ENCODE results near the gene QARS1. TPM values are rescaled to one million over a fixed set of nuclear protein-coding genes. Genes with fewer than 3 reads are reported as not detected.
A peak's percentile ranks its signal among the peaks of the same experiment; 100 is the strongest.

QARS1 gene
- total RNA-seq, 3 donors from 2014 or later, result 233 to 268 (median 252) TPM

DNA sequence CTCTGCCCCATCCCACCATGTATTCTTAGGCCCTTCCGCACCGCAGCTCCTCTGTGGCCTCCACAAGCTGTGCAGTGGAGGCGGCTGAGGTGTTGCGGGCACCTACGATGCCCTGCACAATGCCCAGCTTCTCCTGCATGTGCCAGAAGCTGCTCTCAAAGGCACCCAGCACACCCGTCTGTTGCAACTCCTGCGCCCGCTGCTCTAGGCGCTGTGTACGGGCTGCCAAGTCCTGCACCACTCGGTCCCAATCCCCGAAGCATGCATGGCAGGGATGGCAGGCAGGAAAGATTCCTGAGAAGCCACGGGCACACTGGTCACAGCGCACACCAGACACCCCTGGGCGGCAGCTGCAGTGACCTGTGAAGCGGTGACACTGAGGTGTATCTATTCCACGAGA is 19.1 kb upstream of the QARS1 start:
- Histone ChIP-seq H3K27ac (no peak overlapping the region), H3K27me3 (no peaks in the 10 kb centered on the region), H3K9me3 (no peaks in the 10 kb centered on the region), H3K36me3 (peaks cover 12% of the 10 kb centered on the region), H3K4me1 (peaks cover 8 to 11% of the 10 kb centered on the region in 2 donors), H3K4me3 (no peak overlapping the region)
- DNase-seq (ENCODE audit: low spot score in 2 of 2), result no peak
- no peak for TF ChIP-seq POLR2A (IDR thresholded peaks at IDR 0.05)
- no peak for TF ChIP-seq CTCF (IDR thresholded peaks at IDR 0.05)
- no peak for TF ChIP-seq POLR2AphosphoS5 (IDR thresholded peaks at IDR 0.05)
- intact Hi-C loops (cut with DNase I; ENCODE audit: low total_unique reads), result no loop called here

DNA sequence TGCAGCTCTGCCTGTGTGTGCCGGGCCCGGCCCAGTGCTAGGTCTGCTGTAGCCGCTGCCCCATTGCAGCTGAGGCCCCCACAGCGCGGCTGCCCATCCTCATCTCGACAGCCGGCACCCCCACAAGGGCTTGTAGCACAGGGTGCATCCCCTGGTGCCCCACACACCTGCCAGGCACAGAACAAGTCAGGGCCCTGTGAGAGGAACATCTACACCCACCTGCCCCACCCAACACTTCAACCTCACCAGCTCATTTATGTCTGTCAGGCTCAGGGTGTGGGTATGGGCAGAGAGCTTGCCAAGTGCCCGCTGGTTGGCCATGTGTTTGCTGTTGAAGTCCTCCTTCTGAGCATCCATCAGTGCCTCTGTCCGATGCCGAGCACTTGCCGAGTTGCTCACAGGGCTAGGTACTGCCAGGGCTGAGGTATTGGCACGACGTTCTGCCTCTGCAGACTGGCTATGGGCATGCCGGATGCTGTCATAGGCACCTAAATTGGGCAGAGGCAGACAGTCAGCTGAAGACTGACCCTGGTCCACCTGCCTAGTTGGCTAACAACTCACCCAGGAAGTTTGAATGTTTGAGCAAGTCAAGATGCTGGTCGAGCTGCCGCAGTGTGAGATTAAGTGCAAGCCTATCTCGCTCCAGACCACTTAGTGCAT is 18.5 kb upstream of the QARS1 start:
- peaks cover 12% of the 10 kb centered on the region for H3K36me3 ChIP-seq
- H3K27ac ChIP-seq, result no peak overlapping the region
- peaks cover 8 to 11% of the 10 kb centered on the region in 2 donors for H3K4me1 ChIP-seq
- no peaks in the 10 kb centered on the region for H3K27me3 ChIP-seq
- no peak for TF ChIP-seq CTCF (IDR thresholded peaks at IDR 0.05)
- TF ChIP-seq POLR2A (IDR thresholded peaks at IDR 0.05), result no peak
- no peak for TF ChIP-seq POLR2AphosphoS5 (IDR thresholded peaks at IDR 0.05)
- H3K4me3 ChIP-seq, result no peak overlapping the region
- DNase-seq (ENCODE audit: low spot score in 2 of 2), result no peak
- intact Hi-C loops (cut with DNase I; ENCODE audit: low total_unique reads), result no loop called here
- no peaks in the 10 kb centered on the region for H3K9me3 ChIP-seq

GRCh38 chr3:49122451-49122850 is 17.9 kb upstream of the QARS1 start:
- Histone ChIP-seq H3K9me3 (no peaks in the 10 kb centered on the region), H3K27ac (no peak overlapping the region), H3K36me3 (peaks cover 12% of the 10 kb centered on the region), H3K4me1 (peaks cover 8 to 11% of the 10 kb centered on the region in 2 donors), H3K4me3 (no peak overlapping the region), H3K27me3 (no peaks in the 10 kb centered on the region)
- no peak for DNase-seq (ENCODE audit: low spot score in 2 of 2)
- TF ChIP-seq CTCF (IDR thresholded peaks at IDR 0.05), result no peak
- no peak for TF ChIP-seq POLR2AphosphoS5 (IDR thresholded peaks at IDR 0.05)
- no peak for TF ChIP-seq POLR2A (IDR thresholded peaks at IDR 0.05)
- intact Hi-C loops (cut with DNase I; ENCODE audit: low total_unique reads), result no loop called here

DNA sequence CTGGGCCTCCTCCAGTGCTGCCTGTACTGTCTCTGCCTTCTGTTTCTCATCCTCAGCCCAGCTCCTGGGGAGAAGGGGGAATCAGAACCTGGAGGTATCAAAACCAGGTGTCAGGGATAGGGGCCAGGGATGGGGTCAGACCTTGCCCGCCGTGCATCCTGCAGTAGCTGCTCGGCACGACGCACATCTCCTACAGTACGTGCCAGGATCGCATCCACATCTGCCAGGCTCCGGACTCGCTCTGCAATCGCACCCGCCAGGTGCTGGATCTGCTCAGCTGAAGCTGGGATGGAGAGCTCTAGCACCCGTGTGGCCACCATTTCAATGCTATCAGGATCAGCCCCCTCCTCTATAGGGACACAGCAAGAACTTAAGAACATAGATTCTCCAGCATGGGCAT is 17.5 kb upstream of the QARS1 start:
- intact Hi-C loops (cut with DNase I; ENCODE audit: low total_unique reads), result no loop called here
- Histone ChIP-seq H3K4me3 (no peak overlapping the region), H3K27ac (no peak overlapping the region), H3K36me3 (peaks cover 15% of the 10 kb centered on the region), H3K27me3 (no peaks in the 10 kb centered on the region), H3K9me3 (no peaks in the 10 kb centered on the region), H3K4me1 (peaks cover 8 to 11% of the 10 kb centered on the region in 2 donors)
- TF ChIP-seq POLR2AphosphoS5 (IDR thresholded peaks at IDR 0.05) (no peak), POLR2A (IDR thresholded peaks at IDR 0.05) (no peak), CTCF (IDR thresholded peaks at IDR 0.05) (no peak)
- DNase-seq (ENCODE audit: low spot score in 2 of 2), result no peak

DNA sequence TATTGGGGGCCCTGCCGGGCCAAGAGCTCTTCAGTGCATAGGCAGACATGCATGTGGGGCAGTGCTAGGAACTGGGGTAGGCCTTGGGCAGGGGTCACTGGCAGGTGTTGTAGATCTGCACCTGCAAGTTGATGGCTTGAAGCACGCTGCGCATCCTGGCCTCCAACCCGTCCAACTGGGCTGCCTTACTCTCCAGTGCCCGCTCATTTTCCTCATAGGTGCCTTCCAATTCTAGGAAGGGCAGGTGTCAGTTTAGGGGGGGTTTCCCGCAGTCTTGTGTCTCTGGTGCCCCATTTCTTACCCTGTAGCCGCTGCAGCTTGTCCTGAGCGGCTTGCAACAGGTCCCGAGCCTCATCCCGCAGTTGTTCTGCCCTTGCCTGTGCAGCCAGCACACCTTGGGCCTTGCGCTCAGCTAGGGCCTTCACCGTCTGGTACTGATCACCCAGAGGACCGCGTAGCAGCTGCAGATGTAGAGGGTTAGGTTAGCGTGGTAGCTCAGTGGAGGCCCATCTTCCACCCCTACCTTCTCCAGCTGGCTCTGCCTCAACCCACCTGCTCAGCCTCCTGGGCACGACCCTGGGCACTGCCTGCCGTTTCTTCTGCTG is 16.7 kb upstream of the QARS1 start:
- no peak for TF ChIP-seq POLR2AphosphoS5 (IDR thresholded peaks at IDR 0.05)
- Histone ChIP-seq H3K9me3 (no peaks in the 10 kb centered on the region), H3K4me3 (peak overlapping the region; percentile 79 to 95 (median 91)), H3K27me3 (no peaks in the 10 kb centered on the region), H3K36me3 (peaks cover 20% of the 10 kb centered on the region), H3K4me1 (peaks cover 8 to 11% of the 10 kb centered on the region in 2 donors), H3K27ac (peak overlapping the region; percentile 96)
- no peak for DNase-seq (ENCODE audit: low spot score in 2 of 2)
- intact Hi-C loops (cut with DNase I; ENCODE audit: low total_unique reads), result no loop called here

All from breast epithelium (tissue), 4 donors.